OCI-LY1 (cell line): ENCODE measurements around the gene CFAP20DC.

ENCODE experiments used
- CTCF ChIP-seq: fragments of 200-600 bp; sonication (generic), shearing (Covaris generic); IDR thresholded peaks from 2 replicates; pipeline ENCODE4 v1.5.1; 2017; ENCODE audit warnings: mild to moderate bottlenecking, antibody characterized with exemption, low read length, moderate library complexity, mixed read lengths
- EZH2 ChIP-seq: fragments of 200-600 bp; sonication (generic), shearing (Covaris generic); IDR thresholded peaks from 2 replicates; pipeline ENCODE4 v1.8.0; 2017; ENCODE audit warnings: borderline replicate concordance, mixed run types, mild to moderate bottlenecking, antibody characterized with exemption, low read length, moderate library complexity, mixed read lengths

GRCh38 chr3:58804914-58805313 is 244.9 kb downstream of the CFAP20DC start:
- TF ChIP-seq CTCF (no peak), EZH2 (no peak)
